Measurements from ENCODE around the gene HMOX2.

DNA sequence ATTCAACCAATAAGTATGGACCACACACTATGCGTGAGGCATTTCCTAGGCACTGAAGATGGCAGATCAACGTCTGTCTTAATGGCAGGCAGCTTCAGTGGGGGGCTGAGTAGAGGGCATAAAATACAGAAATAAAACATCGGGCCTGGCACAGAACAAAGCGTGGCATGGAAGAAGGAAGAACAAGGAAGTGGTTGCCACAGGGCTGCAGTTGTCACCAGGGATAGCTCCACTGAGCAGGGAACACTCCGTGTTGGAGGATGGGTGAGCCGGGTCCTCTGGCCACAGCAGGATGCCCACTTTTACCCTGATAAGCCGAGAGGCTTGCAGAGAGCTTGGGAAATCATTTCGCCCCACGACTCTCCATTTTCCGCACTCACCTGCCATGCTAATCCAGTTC lies 56.0 kb downstream of the HMOX2 start:
- TF ChIP-seq, protein P1, sequence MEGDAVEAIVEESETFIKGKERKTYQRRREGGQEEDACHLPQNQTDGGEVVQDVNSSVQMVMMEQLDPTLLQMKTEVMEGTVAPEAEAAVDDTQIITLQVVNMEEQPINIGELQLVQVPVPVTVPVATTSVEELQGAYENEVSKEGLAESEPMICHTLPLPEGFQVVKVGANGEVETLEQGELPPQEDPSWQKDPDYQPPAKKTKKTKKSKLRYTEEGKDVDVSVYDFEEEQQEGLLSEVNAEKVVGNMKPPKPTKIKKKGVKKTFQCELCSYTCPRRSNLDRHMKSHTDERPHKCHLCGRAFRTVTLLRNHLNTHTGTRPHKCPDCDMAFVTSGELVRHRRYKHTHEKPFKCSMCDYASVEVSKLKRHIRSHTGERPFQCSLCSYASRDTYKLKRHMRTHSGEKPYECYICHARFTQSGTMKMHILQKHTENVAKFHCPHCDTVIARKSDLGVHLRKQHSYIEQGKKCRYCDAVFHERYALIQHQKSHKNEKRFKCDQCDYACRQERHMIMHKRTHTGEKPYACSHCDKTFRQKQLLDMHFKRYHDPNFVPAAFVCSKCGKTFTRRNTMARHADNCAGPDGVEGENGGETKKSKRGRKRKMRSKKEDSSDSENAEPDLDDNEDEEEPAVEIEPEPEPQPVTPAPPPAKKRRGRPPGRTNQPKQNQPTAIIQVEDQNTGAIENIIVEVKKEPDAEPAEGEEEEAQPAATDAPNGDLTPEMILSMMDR (IDR thresholded peaks at IDR 0.05; ENCODE audit: low read depth, low read length, poor library complexity, severe bottlenecking), result no peak
- TF ChIP-seq EZH2phosphoT487 (IDR thresholded peaks at IDR 0.05; ENCODE audit: borderline replicate concordance, low read length), result no peak
